Ishikawa (cell line): ENCODE data around the gene GRIA3.

ENCODE experiments used
- EP300 ChIP-seq: IDR thresholded peaks from 2 replicates; pipeline ENCODE4 v1.6.1; 2012; ENCODE audit warnings: borderline replicate concordance
- TAF1 ChIP-seq: IDR thresholded peaks from 2 replicates; pipeline ENCODE4 v1.6.1; 2012; ENCODE audit warnings: low read depth, mild to moderate bottlenecking
- TF ChIP-seq, protein P1 (sequence below): IDR thresholded peaks from 2 replicates; pipeline ENCODE4 v1.6.1; 2012

DNA sequence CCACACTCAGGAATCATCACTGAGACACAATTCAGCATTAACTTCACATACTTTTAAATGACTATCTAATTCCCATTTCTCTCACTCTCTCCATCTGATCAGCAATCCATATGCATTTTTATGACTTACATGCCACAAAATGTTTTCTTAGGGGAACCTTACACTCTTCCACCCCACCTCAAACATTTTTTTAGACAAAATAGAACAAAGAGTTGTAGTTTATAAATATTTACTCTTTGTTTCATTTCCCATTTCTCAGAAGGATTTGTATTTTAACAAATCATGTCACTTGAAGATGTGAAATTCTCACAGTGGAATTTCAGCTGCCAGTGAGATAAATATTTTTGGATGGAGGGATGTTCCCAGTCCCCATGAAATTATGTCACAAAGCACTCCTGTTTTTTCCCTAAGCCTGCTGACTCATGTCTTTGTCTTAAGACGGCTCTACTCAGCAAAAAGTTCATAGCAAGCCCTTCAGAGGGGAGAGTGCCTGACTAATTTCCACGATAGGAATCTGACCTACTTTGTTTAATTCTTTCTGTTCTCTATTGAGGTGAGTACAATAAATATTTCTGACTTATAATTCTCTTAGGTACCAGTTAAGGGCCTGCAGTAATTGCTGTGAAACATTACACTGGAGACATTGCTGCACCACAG is 291.1 kb downstream of the GRIA3 start:
- TF ChIP-seq EP300 (no peak), TAF1 (no peak)
- TF ChIP-seq, protein P1, sequence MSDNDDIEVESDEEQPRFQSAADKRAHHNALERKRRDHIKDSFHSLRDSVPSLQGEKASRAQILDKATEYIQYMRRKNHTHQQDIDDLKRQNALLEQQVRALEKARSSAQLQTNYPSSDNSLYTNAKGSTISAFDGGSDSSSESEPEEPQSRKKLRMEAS: no peak
